HuH-7.5 (cell line): ENCODE results near the gene RTN4RL2.

Source experiments
- DNase-seq: peaks from one replicate; pipeline ENCODE4 v3.0.0; 2011; ENCODE audit warnings: low spot score

Gene RTN4RL2

DNA sequence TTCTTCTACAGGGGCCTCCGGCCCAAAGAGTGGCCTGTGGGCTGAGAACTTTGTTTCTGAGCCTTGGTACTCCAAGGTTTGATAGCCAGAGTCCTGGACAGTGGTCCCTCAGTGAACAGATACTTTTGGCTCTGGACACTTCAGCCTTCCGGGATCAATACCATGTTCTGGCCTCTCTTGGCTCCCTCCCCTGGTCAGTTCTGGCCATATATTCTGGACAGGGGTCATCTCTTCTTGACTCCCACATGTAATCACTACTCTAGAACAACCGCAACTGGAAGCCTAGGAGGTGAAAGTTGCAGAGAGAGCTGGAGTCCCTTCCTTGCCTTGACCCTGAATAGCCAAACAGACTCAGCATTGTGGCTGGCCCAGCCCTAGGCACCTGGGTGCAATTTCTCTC, 2.3 kb downstream of the RTN4RL2 start:
- DNase-seq = peak; percentile 75

DNA sequence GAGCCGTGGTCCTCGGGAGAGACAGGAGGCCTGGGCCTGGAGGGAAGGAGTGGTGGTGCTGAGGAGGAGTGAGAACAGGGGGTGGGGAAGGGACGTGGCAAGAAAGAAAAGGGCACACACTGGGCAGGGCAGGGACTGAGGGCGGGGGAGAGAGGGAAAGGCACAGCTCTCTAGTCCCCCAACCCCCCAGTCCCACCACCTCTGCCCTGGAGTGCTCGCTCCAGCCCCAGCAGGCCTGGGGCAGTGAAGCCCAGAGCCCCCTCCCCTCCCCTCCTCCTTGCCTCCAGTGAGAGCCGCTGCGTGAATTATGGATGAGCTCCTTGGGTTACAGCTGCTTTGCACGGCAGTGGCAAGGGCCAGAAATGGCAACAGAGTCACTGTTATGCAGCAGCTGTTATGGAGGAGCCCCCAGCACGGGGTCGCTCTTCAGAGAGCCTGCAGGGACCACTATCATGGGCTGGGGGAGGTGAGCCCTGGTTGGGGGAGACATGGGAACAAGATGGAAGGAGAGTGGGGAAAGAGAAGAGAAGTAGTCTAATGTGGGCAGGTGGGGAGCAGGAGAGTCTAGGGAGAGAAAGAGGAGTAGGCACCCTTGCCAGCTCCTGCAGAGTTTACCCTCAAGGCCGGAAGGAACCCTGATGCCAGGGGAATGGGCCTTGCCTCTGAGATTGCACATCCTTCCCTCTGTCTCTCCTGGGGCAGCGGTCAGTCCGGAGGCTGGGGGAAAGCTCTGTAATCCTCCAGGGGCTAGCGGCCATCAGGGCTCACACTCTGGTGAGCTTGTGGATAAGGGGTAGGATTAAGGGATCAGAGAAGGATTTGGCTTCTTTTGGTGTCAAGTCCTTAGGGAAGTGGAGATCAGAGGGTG, 3.6 kb downstream of the RTN4RL2 start:
- DNase-seq = no peak

DNA sequence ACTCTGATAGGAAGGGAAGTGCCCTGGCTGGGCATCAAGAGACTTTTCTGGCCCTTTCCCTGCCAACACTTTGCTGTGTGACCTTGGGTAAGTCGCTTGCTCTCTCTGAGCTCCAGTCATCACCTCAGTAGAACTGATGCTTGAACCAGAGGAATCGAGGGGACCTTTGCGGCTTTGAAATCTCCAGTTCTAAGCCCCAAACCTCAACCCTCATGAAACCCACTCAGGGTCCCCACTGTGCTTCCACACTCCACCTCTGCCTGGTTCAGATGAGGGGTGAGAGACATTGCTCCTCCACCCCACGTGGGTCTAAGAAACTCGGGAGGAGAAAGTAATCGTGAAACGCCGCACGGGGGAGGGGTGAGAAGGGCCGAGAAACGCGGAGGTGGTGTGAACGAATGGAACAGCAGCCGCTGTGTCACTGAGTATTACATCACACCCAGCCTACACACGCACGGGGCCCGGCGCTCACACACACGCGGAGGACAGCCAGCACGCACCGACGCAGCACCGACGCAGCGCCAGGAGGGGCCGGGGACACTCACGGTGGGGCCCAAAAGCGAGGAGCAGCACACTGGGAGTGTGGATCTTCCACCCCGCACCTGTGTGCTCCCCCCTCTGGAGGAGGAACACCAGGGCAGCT, 4.3 kb downstream of the RTN4RL2 start:
- no peak for DNase-seq

DNA sequence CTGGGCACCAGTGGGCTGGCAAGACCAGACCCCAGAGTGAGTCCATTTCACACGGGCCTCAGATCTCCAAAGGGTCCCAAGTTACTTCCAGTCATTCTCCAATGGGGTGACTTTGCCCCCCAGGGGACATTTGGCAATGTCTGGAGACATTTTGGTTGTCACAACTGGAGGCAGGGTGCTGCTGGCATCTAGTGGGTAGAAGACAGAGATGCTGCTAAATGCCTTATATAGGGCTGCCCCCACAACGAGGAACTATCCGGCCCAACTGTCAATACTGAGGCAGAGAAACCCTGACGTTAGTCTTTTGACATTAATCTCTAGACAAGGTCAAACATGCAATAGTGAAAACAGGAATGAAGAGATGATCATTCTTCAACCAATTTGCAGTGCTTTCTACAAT, 6.4 kb downstream of the RTN4RL2 start:
- DNase-seq = no peak

DNA sequence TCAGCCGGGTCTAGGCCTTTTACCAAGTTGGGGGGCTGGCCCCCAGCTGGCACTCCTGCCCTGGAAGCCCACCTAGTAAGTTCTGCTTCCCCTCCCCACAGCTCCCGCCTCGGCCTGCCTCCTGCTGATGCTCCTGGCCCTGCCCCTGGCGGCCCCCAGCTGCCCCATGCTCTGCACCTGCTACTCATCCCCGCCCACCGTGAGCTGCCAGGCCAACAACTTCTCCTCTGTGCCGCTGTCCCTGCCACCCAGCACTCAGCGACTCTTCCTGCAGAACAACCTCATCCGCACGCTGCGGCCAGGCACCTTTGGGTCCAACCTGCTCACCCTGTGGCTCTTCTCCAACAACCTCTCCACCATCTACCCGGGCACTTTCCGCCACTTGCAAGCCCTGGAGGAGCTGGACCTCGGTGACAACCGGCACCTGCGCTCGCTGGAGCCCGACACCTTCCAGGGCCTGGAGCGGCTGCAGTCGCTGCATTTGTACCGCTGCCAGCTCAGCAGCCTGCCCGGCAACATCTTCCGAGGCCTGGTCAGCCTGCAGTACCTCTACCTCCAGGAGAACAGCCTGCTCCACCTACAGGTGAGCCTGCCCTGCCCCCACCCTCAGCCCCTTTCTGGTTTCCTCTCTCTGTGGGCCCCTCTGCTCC, 7.3 kb downstream of the RTN4RL2 start:
- DNase-seq = no peak

DNA sequence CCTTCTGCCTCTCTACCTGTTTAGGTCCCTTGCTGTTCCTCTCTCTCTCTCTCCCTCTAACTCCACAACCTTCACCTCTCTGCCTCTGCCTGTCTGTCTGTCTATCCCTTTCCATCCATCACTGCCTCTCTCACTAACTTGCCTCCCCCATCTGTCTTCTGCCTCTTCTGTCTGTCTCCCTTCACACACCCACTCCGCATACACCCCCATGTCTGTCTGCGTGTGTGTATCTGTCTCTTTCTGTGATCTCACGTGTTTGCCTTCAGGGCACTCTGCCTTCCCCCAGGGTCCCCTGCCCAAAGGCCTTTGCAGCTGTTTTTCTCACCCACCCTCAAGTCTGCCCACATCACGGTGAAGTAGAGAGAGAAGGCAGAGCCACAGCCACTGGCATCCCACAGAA, 7.9 kb downstream of the RTN4RL2 start:
- DNase-seq = peak; percentile 32

DNA sequence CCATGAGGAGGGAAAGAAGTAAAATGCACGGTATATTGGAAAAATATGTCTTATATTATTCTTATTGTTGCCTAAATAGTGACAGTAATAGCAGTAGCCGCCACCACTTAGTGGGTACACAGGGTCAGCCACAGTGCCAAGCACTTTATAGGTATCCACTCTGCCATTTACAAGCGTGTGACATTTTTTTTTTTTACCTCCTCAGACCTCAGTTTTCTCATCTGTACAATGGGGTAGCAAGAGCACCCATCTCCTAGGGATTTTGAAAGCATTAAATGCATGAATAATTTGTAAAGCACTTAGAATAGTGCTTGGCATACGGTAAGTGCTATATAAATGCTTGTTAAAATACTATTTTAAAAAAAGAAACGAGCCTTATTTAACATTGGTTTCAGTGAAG, 8.9 kb downstream of the RTN4RL2 start:
- no peak for DNase-seq

DNA sequence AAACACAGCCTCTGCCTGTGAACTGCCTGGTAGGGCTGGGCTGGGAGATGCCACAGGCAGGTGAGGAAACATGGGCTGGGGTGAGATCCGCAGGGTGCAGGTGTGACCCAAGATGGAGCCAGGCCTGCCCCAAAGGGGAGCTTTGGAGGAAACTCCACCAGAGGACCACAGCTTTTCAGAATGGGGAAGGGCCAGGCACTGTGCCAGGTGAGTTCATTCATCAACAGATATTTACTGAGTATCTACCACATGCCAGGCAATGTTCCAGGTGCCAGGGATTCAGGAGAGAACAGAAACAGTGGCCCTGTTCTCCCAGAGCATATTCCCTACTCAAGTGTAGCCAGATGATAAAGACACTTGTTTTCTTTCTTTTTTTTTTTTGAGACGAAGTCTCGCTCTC, 11.2 kb downstream of the RTN4RL2 start:
- DNase-seq = no peak

DNA sequence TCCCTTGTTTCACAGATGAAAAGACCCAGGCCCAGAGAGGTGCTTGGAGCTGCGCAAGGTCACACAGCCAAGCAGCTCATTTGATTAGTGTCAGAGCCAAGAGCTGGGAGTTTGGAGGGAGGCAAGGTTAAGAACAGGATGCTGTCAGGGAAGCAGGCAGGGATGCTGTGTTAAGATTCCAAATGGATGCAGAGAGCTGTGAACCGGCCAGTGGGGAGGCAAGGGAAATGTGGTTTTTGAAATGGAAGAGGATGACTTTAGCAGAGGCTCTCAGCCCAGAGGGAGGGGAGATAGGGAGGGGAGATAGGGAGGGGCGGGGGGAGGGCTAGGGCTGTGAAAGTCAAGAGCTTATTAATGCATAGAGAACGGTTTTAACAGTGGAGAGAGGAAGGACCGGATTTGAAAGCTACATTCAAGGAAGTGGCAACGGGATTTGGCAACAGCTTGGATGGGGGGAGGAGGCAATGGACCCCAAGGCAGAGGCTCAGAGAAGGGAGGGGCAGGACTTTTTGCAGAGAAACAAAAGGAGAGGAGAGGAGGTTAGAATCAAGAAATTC, 13.0 kb downstream of the RTN4RL2 start:
- DNase-seq = no peak

DNA sequence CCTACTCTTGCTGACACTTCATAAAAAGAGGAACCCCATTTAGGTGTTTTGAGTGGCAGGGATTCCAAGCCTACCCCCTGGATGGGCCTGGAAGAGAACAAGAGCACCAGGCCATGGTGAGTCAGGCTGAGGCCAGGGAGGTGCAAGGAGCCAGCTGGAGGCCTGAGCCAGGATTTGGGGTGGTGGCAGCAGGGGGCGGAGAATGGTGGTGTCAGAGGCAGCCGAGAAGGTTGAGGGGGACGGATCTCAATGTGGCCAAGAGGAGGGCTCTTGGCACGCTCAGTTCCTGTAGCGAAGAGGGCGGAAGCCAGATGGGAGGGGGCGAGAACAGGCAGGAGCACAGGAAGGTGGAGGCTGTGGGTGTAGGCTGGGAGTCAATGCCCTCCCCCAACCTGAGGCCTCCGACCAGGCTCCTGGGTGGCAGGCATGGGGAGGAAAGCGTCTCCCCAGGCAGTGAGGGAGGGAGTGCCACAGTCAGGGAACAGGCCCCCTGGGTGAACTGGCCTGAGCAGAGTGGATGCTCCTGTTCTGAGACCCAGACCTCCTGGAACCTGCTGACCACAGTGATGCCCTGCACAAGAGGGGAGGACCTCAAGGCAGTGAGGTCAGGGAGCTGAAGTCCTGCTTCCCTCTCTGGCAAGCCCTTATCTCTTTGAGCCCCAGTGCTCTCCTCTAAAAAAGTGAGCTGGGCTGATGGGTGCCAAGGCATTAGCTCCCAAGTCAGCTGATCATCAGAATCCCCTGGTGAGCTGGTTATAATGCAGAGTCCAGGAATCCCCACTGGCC, 13.9 kb downstream of the RTN4RL2 start:
- no peak for DNase-seq

DNA sequence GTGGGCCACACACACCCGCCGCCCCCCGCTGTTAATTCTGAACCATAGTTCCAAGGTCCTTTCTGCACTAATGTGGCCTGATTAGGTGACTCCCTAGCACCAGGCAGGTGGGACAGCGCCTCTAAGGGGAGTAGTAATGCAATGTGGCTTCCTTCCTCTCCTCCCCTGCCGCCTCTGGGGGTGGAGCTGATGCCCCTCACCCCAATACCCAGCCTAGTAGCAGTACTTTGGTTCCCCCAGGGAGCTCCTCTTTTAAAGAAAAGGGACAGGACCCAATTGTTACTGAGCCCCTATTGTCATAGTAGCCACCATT, 14.4 kb downstream of the RTN4RL2 start:
- DNase-seq = peak; percentile 57

DNA sequence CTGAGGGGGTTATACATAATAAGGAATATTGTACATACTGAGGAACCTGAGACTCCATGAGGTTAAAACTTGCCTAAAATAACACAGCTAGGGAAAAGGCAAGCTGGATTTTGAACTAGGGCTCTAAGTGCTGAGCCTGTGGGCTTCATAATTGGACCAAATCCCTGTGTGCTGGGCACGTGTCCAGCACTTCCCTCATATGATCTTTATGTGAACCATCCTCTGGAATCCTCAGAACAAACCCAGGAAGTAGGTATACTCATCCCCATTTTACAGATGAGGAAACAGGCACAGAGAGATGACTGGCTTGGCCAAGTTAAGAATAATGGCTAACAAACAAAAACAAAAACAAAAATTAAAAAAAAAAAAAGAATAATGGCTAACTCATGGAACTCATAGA, 14.9 kb downstream of the RTN4RL2 start:
- DNase-seq = no peak

DNA sequence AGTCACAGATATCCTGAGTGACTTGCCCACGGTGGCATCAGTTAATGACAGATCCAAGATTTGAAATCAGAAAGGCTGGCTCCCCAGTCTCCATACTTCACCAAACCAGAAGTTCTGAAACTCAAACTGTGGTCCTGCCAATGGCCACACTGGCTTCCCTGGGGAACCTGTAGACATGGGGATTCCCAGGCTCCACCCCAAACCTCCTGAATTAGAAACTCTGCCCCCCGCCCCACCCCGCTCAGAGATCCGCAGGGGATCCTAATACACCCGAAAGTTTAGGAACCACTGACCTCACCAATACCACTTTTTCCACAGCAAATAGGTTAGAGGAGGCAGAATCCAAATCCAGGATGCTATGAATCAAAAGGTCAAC, 15.3 kb downstream of the RTN4RL2 start:
- DNase-seq = no peak

DNA sequence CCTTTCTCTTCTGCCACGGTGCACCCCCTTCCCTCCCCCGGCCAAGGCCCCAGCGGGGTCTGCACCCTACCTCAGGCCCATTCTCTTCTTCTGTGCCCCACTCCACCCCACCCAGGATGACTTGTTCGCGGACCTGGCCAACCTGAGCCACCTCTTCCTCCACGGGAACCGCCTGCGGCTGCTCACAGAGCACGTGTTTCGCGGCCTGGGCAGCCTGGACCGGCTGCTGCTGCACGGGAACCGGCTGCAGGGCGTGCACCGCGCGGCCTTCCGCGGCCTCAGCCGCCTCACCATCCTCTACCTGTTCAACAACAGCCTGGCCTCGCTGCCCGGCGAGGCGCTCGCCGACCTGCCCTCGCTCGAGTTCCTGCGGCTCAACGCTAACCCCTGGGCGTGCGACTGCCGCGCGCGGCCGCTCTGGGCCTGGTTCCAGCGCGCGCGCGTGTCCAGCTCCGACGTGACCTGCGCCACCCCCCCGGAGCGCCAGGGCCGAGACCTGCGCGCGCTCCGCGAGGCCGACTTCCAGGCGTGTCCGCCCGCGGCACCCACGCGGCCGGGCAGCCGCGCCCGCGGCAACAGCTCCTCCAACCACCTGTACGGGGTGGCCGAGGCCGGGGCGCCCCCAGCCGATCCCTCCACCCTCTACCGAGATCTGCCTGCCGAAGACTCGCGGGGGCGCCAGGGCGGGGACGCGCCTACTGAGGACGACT, 15.9 kb downstream of the RTN4RL2 start:
- peak; percentile 95 for DNase-seq

DNA sequence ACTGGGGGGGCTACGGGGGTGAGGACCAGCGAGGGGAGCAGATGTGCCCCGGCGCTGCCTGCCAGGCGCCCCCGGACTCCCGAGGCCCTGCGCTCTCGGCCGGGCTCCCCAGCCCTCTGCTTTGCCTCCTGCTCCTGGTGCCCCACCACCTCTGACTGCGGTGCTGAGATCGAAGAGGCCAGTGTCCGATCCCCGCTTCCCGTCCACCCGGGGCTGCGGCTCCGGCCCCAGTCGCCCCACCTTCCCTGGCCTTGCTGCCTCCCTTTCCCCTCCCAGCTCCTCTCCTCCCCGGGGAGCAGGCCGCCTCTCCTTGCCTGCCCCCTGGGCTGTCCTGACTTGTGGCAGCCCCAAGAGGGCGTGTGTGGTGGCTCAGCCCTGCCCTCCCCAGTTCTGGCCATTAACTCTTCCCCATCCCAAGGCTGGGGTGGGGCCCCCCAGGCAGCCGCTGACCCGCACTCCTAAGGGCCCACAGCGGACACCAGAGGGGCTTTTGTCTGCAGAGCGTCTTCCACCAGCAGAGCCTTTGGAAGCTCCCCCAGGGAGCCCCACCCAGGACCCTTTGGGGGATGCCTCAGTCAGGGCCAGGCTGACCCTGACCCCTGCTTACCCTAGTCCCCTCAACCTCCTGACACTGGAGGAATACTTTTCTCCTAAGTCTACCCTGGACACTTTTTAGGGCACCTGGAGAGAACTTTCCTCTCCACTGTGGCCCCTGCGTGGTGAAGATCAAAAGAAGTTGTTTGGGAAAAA, 16.6 kb downstream of the RTN4RL2 start:
- peak; percentile 100 for DNase-seq

DNA sequence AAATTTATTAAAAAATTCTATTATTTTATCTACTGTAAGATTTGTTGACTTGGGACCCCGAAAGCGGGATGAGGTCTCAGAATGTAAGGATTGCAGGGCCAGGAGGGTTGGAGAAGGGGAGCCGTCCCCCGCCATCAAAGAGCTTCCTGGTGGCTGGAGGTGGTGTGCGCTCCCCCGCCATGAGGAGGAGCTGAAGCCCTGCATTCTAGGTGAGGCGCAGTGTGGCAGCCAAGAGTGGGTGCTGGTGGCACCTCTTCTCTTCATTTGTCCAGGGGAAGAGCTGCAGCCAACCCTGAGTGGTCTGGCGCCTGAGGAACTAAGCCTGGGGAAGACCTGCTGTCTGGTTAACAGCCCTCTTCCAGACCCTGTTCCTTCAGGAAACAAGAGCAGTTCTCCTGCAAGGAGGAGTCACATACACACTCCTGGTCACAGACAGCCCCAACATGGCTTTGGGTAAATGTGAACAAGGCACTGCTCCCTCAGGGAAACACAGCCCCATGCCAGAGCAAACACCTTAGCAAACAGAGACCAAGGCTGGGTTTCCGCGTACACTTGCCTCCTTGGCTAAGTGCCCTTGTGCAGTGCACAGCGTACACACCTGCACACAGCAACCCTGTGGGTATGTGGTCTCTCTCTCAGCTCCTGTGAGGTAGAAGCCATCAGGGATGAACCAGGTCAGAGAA, 17.3 kb downstream of the RTN4RL2 start:
- peak; percentile 73 for DNase-seq

DNA sequence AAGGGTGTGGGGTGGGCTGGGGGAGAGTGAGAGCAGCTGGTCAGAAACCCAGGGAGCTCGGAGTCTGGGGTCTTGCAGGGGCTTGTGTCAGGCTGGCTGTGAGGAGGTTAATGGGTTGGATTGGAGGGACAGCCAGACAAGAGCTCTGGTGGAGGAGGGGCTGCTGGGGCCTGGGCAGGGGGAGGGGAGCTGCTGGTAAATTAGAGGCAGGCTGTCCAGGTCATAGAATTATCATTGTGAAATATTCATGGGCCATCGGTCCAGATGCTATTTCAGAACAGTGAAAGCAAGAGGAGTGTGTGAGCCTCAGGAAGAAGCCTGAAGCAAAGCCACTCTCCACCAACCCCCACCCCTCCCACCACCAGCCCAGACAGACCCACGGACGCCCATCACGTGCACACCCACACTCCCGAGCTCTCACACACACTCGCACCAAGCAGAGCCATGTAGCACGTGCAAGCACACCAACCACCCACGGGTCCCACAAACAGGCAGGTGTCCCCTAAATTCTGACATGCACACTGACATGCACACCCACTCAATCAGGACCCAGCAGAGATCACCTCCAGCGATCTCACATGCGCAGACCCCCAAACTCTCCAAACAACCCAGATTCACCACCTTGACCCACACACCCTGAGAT, 18.8 kb downstream of the RTN4RL2 start:
- DNase-seq = no peak

DNA sequence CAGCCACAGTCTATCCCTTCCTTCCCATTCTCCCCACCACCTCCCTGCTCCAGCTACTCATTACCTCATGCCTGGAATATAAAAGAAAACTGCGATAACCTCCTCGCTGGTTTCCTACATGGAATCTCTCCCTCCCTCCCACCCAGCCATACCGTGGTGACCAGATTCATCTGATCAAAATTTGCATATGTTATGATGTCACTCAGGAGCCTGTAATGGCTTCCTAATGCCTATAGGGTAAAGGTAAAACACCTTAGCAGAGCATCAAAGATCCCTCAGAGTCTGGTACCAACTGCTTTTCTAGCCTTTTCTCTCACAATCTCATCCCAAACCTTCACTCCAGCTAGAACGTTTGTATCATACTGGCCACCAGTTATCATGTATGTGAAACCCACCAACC, 19.6 kb downstream of the RTN4RL2 start:
- DNase-seq = peak; percentile 82

DNA sequence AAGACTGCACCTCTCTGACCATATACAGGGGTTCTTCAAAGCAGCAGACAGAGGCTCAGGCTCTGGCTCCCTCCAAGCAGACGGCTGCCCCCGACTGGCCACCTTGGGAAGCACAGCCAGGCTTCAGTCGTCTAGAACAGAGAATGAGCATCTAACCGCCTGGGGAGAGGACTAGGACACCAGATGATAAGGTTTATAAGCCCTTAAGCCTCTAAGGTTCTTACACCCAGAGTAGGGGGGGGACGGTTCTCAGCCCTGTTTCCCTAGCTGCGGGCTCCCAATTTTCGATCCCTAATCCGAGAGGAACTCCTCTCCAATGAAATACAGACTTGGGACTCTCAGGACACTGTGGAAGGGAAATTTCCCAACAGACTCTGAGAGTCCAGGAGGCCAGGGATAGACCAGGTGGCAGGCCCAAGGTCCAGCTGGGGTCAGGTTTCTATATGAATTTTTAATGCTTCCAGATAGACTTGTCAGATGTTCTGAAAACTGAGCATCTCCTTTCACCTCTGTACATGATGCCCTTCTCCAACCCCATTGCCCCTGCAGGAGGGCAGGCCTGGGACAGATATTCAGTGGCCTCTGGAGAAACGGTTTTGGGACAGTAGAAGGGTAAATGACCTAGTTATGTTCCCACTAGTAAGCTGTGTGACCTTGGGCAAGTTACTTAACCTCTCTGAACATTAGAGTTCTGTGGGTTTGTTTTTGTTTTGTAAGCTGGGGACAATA, 20.2 kb downstream of the RTN4RL2 start:
- peak; percentile 100 for DNase-seq
